GM19372 (cell line): ENCODE measurements around the gene ACYP1.

Experiments
- ATAC-seq: cut with Tn5 transposase; IDR thresholded peaks from one replicate; pipeline ENCODE4 v1.9.1; 2021; ENCODE audit warnings: mild to moderate bottlenecking, low read depth, moderate library complexity; ENCODE audit not compliant: unreplicated experiment

ACYP1 gene

GRCh38 chr14:75044322-75044721 lies 19.5 kb downstream of the ACYP1 start:
- no peak for ATAC-seq

GRCh38 chr14:75042035-75042434 lies 21.8 kb downstream of the ACYP1 start:
- no peak for ATAC-seq

GRCh38 chr14:75041613-75042012 lies 22.2 kb downstream of the ACYP1 start:
- no peak for ATAC-seq

GRCh38 chr14:75040959-75041358 lies 22.9 kb downstream of the ACYP1 start:
- ATAC-seq, result no peak

- ATAC-seq, result no peak
Measured at GRCh38 chr14:75040507-75040906, 23.3 kb downstream of the ACYP1 start.

- no peak for ATAC-seq
Measured at GRCh38 chr14:75032939-75033338, 30.9 kb downstream of the ACYP1 start.

GRCh38 chr14:75030147-75030546 lies 33.7 kb downstream of the ACYP1 start:
- ATAC-seq, result no peak

- no peak for ATAC-seq
Measured at GRCh38 chr14:75025876-75026275, 37.9 kb downstream of the ACYP1 start.

- no peak for ATAC-seq
Measured at GRCh38 chr14:75025082-75025481, 38.7 kb downstream of the ACYP1 start.

- ATAC-seq, result no peak
Measured at GRCh38 chr14:75023108-75023507, 40.7 kb downstream of the ACYP1 start.

GRCh38 chr14:75022655-75023054 lies 41.2 kb downstream of the ACYP1 start:
- ATAC-seq, result no peak

GRCh38 chr14:75018694-75019093 lies 45.1 kb downstream of the ACYP1 start:
- ATAC-seq, result no peak

GRCh38 chr14:75016815-75017214 lies 47.0 kb downstream of the ACYP1 start:
- no peak for ATAC-seq

GRCh38 chr14:75015496-75015895 lies 48.3 kb downstream of the ACYP1 start:
- no peak for ATAC-seq

GRCh38 chr14:75013290-75013689 lies 50.5 kb downstream of the ACYP1 start:
- no peak for ATAC-seq

- ATAC-seq, result no peak
Measured at GRCh38 chr14:75011356-75011994, 52.3 kb downstream of the ACYP1 start.

GRCh38 chr14:75010472-75011093 lies 53.2 kb downstream of the ACYP1 start:
- no peak for ATAC-seq

GRCh38 chr14:75009176-75009575 lies 54.6 kb downstream of the ACYP1 start:
- ATAC-seq, result no peak

- ATAC-seq, result no peak
Measured at GRCh38 chr14:75005357-75005756, 58.5 kb downstream of the ACYP1 start.

GRCh38 chr14:75003250-75004027 lies 60.4 kb downstream of the ACYP1 start:
- ATAC-seq, result no peak
